Epithelial cell of prostate (primary cell): ENCODE data around the gene ACSM4.
A peak's percentile ranks its signal among the peaks of the same experiment; 100 is the strongest.
"Not testable (repeated sequence)": the region's sequence is repeated elsewhere in the genome, so short reads cannot be mapped to it uniquely, and the experiment has no call there.

Source experiments
- DNase-seq: peaks from one replicate; pipeline ENCODE4 v3.0.0-alpha.2; 2011; ENCODE audit warnings: low read depth, low spot score
- H3K27ac ChIP-seq: fragments of 450-650 bp; 2 replicates; pipeline ENCODE4 v1.5.1; 2017; ENCODE audit warnings: mild to moderate bottlenecking

Gene ACSM4

GRCh38 chr12:7303772-7304171, at the start of gene ACSM4:
ACSM4 (plus strand) TSS chr12:7304072; CDS start chr12:7304332, 260 bp downstream.
- no peak within 1 kb of the TSS for H3K27ac ChIP-seq
- no peak for DNase-seq

GRCh38 chr12:7259060-7259459, 44.8 kb upstream of the ACSM4 start:
- no peak for DNase-seq
- H3K27ac ChIP-seq: no peak overlapping the region

GRCh38 chr12:7264538-7264937, 39.3 kb upstream of the ACSM4 start:
- no peak overlapping the region for H3K27ac ChIP-seq
- no peak for DNase-seq

GRCh38 chr12:7265251-7265650, 38.6 kb upstream of the ACSM4 start:
- peak; percentile 22 for DNase-seq
- H3K27ac ChIP-seq: no peak overlapping the region

- no peak for DNase-seq
Observed at GRCh38 chr12:7269273-7269672, 34.6 kb upstream of the ACSM4 start.

GRCh38 chr12:7271893-7272514, 31.9 kb upstream of the ACSM4 start:
- no peak overlapping the region for H3K27ac ChIP-seq
- DNase-seq: no peak

More at GRCh38 chr12:7269273-7269672, 34.6 kb upstream of the ACSM4 start:
- H3K27ac ChIP-seq: no peak overlapping the region

- not testable (repeated sequence) for DNase-seq
Observed at GRCh38 chr12:7275482-7275881, 28.4 kb upstream of the ACSM4 start.

GRCh38 chr12:7282844-7283243, 21.0 kb upstream of the ACSM4 start:
- DNase-seq: no peak
- H3K27ac ChIP-seq: no peak overlapping the region

More at GRCh38 chr12:7275482-7275881, 28.4 kb upstream of the ACSM4 start:
- not testable (repeated sequence) for H3K27ac ChIP-seq

- DNase-seq: no peak
- H3K27ac ChIP-seq: no peak overlapping the region
Observed at GRCh38 chr12:7289743-7290142, 14.1 kb upstream of the ACSM4 start.

- not testable (repeated sequence) for H3K27ac ChIP-seq, DNase-seq
Observed at GRCh38 chr12:7290588-7290987, 13.3 kb upstream of the ACSM4 start.

GRCh38 chr12:7292300-7292699, 11.6 kb upstream of the ACSM4 start:
- H3K27ac ChIP-seq: no peak overlapping the region
- DNase-seq: no peak

- H3K27ac ChIP-seq: no peak overlapping the region
Observed at GRCh38 chr12:7293670-7294069, 10.2 kb upstream of the ACSM4 start.

GRCh38 chr12:7295529-7295928, 8.3 kb upstream of the ACSM4 start:
- no peak for DNase-seq
- no peak overlapping the region for H3K27ac ChIP-seq

More at GRCh38 chr12:7293670-7294069, 10.2 kb upstream of the ACSM4 start:
- DNase-seq: no peak

GRCh38 chr12:7297865-7298264, 6.0 kb upstream of the ACSM4 start:
- DNase-seq: no peak
- H3K27ac ChIP-seq: no peak overlapping the region

- no peak overlapping the region for H3K27ac ChIP-seq
- DNase-seq: no peak
Observed at GRCh38 chr12:7302266-7302986, 1.4 kb upstream of the ACSM4 start.

- DNase-seq: no peak
- no peak overlapping the region for H3K27ac ChIP-seq
Observed at GRCh38 chr12:7303230-7303629, 642 bp upstream of the ACSM4 start.

GRCh38 chr12:7304456-7304855, 584 bp downstream of the ACSM4 start:
- no peak overlapping the region for H3K27ac ChIP-seq
- no peak for DNase-seq

- no peak overlapping the region for H3K27ac ChIP-seq
- DNase-seq: no peak
Observed at GRCh38 chr12:7310070-7310469, 6.2 kb downstream of the ACSM4 start.

- DNase-seq: no peak
- H3K27ac ChIP-seq: no peak overlapping the region
Observed at GRCh38 chr12:7319930-7320329, 16.1 kb downstream of the ACSM4 start.

- no peak for DNase-seq
- H3K27ac ChIP-seq: no peak overlapping the region
Observed at GRCh38 chr12:7321624-7322023, 17.8 kb downstream of the ACSM4 start.

GRCh38 chr12:7322599-7322998, 18.7 kb downstream of the ACSM4 start:
- no peak for DNase-seq
- H3K27ac ChIP-seq: no peak overlapping the region

- no peak overlapping the region for H3K27ac ChIP-seq
- no peak for DNase-seq
Observed at GRCh38 chr12:7324176-7324575, 20.3 kb downstream of the ACSM4 start.
